ENCODE data around the gene FRRS1L. TPM values are rescaled to one million over a fixed set of nuclear protein-coding genes. Genes with fewer than 3 reads are reported as not detected.

Gene FRRS1L
- total and polyA plus RNA-seq, 2 of the 13 experiments (the other 11 are each of a cell fraction or from before 2014, with no cell fraction given), result 0.02 to 0.03 TPM

DNA sequence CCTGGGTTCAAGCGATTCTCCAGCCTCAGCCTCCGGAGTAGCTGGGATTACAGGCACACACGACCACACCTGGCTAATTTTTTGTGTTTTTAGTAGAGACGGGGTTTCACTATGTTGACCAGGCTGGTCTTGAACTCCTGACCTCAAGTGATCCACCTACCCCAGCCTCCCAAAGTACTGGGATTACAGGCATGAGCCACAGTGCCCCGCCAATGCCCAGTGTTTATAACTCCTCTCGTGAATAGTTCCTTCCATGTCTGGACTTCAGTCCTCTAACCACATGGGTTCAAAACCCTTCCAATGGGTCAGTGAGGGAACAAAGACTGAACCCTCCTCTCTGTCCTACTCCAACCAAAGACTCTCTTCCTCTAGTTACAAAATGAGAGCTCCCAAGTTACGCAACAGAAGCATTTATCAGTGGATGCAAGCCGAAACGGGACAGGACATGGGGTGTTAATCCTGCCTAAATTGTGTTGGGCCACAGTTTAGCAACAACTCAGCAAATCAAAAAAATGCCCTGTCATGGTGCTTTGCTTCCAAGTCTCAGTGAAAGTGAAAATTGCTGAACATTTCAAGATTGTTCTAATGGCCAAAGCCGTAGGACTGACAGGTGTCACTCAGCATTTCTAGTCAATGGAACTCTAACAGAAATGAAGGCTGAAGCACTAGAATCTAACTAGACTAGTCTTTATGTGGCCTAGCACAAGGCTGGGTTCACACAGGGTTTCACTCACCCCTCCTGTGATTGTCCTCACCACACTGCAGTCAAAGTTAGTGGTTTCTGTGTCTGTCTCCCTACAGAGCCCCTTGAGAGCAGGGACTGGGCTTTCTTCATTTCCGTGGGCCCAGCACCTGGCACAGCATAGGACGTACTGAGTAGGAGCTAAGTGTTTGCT, 44.1 kb downstream of the FRRS1L start:
- in situ Hi-C loops (cut with HindIII; ENCODE audit: extremely low pct_ligation_motif_present, low pct_unique_long_range_greater_than_20kb) (no loop called here), intact Hi-C loops (cut with micrococcal nuclease; ENCODE audit: unreplicated experiment) (loop anchor here (5.0 kb wide), 2 partner anchors 59 to 111 kb away; partner anchors contain the start of gene CTNNAL1)
- peak overlapping the region; percentile 25 for H3K9ac ChIP-seq (ENCODE audit: insufficient read depth, low read depth, low read length)
- 7% methylated on average over 12 of the region's 12 CpGs for WGBS (ENCODE audit: low lambda C conversion rate)
- DNase-seq (ENCODE audit: low spot score), result peak; percentile 60
- peaks cover 9% of the 10 kb centered on the region for H4K20me1 ChIP-seq (ENCODE audit: insufficient read depth, low read length)
- H3K79me2 ChIP-seq (ENCODE audit: insufficient read depth, low read length), result peaks cover 17% of the 10 kb centered on the region
- H3K36me3 ChIP-seq (replicated peaks in 1 of 2; ENCODE audit: control insufficient read depth in 1 of 2, insufficient read depth in 2 of 2, low read length in 2 of 2), result no peaks in the 10 kb centered on the region
- ATAC-seq, result peak; percentile 4; the same call in 2 of the 3 replicates
- H3K4me1 ChIP-seq (ENCODE audit: insufficient read depth, low read length), result peaks cover 69% of the 10 kb centered on the region
- H3K4me2 ChIP-seq (ENCODE audit: low read depth, low read length), result peak overlapping the region; percentile 95
- ChIA-PET POLR2A (interaction anchor here (0.7 to 1.2 kb wide), 2 partner anchors 12 to 13 kb away, joined by 3 to 4 read pairs; no protein-coding TSS in a partner anchor), CTCF (ENCODE audit: low intra/inter-chr PET ratio, low total read pairs) (no interaction called here)
- H3K4me3 ChIP-seq (replicated peaks in 1 of 3; ENCODE audit: insufficient read depth in 1 of 3, low read depth in 2 of 3, low read length in 3 of 3), result peak overlapping the region; percentile 47 to 55 (median 53)
- H3K9me3 ChIP-seq (ENCODE audit: low read length), result no peaks in the 10 kb centered on the region
- peak overlapping the region; percentile 64 for H3K27ac ChIP-seq (ENCODE audit: extremely low read length, insufficient read depth, low read length)
- no peaks in the 10 kb centered on the region for H3K27me3 ChIP-seq (ENCODE audit: control insufficient read depth in 1 of 2, insufficient read depth in 2 of 2, low read length in 2 of 2)
- FAIRE-seq, result peak; percentile 64
- BruUV-seq (replicated peaks), result no TSS peak
- H2AFZ ChIP-seq (ENCODE audit: low read length), result peak overlapping the region; percentile 90
- TF ChIP-seq KMT2B (CRISPR knock-in tag; IDR thresholded peaks at IDR 0.05), result peak; percentile 43; the same call in 1 of the 2 replicates
- TF ChIP-seq EHMT2 (IDR thresholded peaks at IDR 0.05; ENCODE audit: borderline replicate concordance, low read depth, low read length), result peak; percentile 55; the same call in 1 of the 2 replicates
- TF ChIP-seq TSC22D2 (CRISPR knock-in tag; IDR thresholded peaks at IDR 0.05; ENCODE audit: borderline replicate concordance), result no peak
- TF ChIP-seq PBX2 (CRISPR knock-in tag; IDR thresholded peaks at IDR 0.05), result peak; percentile 72
- TF ChIP-seq ZMYM2 (CRISPR knock-in tag; IDR thresholded peaks at IDR 0.05), result peak; percentile 74; the same call in 1 of the 2 replicates
- peak; percentile 17; the same call in 1 of the 2 replicates for TF ChIP-seq TARDBP (CRISPR knock-in tag; IDR thresholded peaks at IDR 0.05)
- TF ChIP-seq ISL2 (CRISPR knock-in tag; IDR thresholded peaks at IDR 0.05), result 0 out of 2 replicates have a peak, but pooled peaks have one; percentile 17
- peak; percentile 43; the same call in 1 of the 2 replicates for TF ChIP-seq HNF1B (CRISPR knock-in tag; IDR thresholded peaks at IDR 0.05)
- peak; percentile 68 for TF ChIP-seq ZNF629 (CRISPR knock-in tag; conservative IDR thresholded peaks at IDR 0.05)
- TF ChIP-seq LCORL (IDR thresholded peaks at IDR 0.05), result peak; percentile 31; the same call in 1 of the 2 replicates
- TF ChIP-seq LCORL (CRISPR knock-in tag; IDR thresholded peaks at IDR 0.05), result peak; percentile 60; the same call in 1 of the 2 replicates
- peak; percentile 92 for TF ChIP-seq MEIS2 (CRISPR knock-in tag; IDR thresholded peaks at IDR 0.05)
- 0 out of 2 replicates have a peak, but pooled peaks have one; percentile 31 for TF ChIP-seq FOXP4 (CRISPR knock-in tag; IDR thresholded peaks at IDR 0.05)
- TF ChIP-seq ZNF30 (CRISPR knock-in tag; IDR thresholded peaks at IDR 0.05), result no peak
- TF ChIP-seq NFIC (IDR thresholded peaks at IDR 0.05; ENCODE audit: low read length), result no peak
- peak; percentile 36; the same call in 1 of the 2 replicates for TF ChIP-seq YEATS4 (CRISPR knock-in tag; IDR thresholded peaks at IDR 0.05; ENCODE audit: borderline replicate concordance)
- 0 out of 2 replicates have a peak, but pooled peaks have one; percentile 17 for TF ChIP-seq NCOA2 (CRISPR knock-in tag; IDR thresholded peaks at IDR 0.05)
- 0 out of 2 replicates have a peak, but pooled peaks have one; percentile 67 for TF ChIP-seq NFE2 (CRISPR knock-in tag; IDR thresholded peaks at IDR 0.05)
- 0 out of 2 replicates have a peak, but pooled peaks have one; percentile 12 for TF ChIP-seq ADNP (CRISPR knock-in tag; IDR thresholded peaks at IDR 0.05)

Measured in HepG2 (cell line).